ENCODE measurements around the gene MYO3A. TPM values are rescaled to one million over a fixed set of nuclear protein-coding genes. Genes with fewer than 3 reads are reported as not detected.

MYO3A gene
- total RNA-seq, 1 donor from 2014 or later, result not detected

DNA sequence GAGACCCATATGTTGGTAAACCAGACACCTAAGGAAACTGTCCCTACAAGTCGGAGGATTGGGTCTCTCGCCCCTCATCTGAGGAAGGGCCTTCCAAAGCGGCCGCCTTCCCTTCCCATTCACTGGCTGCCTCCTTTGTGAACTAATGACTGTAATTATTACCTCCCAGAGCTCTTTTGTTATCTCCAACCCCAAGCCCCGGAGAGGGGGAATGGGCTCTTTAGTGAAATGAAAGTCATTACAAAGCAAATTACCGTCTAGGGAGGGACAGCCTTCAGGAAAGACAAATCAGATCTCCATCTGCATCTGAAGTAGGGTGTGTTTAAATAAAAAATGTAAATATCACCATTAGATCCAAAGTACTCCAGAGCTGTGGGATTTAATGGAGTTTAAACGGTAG lies 280.0 kb downstream of the MYO3A start:
- DNase-seq (ENCODE audit: low spot score), result no peak

DNA sequence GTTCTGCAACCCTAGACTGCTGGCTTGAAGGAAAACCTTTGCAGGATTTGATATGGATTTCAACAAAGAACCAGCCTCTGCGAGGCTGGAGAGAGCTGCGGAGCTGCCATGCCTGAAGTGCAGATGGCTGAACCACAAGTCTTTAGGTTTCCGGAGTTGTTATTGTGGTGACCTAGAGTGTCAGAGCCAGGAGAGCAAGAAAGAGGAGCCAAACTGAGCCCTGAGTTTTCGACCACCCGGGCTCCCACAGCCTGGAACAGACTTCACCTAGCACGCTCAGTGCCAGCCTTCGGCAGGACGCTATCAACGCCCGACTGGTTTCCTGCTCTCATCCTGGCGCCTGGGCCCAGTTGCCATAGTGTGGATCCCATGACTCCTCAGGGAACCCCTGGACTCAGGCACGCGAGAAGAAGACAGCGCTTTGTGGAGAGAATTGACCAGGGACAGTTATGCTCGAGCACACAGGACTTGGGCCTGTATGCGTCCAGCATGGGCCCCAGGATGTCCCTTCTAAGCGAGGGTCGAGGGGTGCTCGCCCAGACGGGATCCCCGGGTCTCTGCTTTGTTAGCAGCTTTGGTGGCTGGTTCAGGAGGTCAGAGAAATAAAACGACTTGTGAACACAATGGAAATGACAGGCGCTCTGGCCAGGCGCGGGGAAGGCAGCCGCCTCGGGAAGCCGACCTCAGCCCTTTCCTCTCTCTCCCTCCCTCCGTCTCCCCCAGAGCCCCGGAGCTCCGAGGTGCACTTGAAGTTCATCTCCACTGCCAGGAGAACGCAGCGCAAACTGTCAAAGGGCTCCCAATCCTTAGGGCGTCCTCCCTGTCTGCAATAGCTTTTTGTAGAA lies 280.7 kb downstream of the MYO3A start:
- no peak for DNase-seq (ENCODE audit: low spot score)

GRCh38 chr10:26215396-26215934 lies 281.4 kb downstream of the MYO3A start:
- DNase-seq (ENCODE audit: low spot score), result no peak

DNA sequence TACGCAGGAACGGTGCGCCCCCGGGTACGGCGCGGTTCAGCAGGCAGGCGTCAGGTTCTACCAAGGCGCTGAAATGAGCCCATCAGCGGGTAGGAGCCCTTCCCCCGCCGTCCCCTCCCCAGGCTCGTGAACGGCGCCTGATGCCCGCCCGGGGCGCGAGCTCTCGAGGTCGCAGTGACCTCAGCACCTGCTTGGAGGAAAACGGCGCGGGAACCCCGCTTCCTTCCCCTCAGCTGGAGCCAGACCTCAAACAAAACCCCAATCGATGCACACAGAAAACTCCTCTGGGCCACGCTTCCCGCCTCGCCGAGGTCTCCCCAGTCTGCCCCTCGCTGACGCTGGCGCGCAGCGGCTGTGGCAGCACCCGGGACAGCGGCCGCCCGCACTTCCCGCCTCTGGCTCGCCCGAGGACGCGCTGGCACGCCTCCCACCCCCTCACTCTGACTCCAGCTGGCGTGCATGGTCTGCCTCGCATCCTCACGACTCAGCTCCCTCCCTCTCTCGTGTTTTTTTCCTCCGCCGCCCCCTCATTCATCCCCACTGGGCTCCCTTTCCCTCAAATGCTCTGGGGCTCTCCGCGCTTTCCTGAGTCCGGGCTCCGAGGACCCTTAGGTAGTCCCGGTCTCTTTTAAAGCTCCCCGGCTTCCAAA lies 282.0 kb downstream of the MYO3A start:
- DNase-seq (ENCODE audit: low spot score), result no peak

GRCh38 chr10:26216585-26217395 lies 282.8 kb downstream of the MYO3A start, which contains the start of gene GAD2:
Gene GAD2 (plus strand): TSS chr10:26216774. CDS start chr10:26216810, 36 bp downstream.
- DNase-seq (ENCODE audit: low spot score), result no peak

GRCh38 chr10:26217396-26218086 lies 283.5 kb downstream of the MYO3A start:
- no peak for DNase-seq (ENCODE audit: low spot score)

DNA sequence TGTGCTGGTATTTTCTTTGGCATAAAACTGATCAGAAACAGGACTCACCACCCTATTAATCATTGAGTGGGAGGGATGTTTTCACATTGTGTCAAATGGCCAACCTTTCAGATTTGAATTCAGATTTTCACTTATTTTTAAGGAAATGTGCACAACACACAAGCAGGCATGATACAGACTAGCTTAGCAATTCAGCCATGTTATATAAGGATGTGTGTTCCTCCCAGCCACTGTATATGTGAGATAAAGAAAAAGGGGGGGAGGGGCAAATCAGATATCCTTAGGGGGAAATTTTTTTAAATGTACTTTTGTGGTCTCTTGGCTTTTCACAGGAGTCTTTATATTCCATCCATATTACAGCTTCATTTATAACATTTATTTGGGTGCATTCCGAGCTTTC lies 285.6 kb downstream of the MYO3A start:
- DNase-seq (ENCODE audit: low spot score), result no peak

GRCh38 chr10:26220901-26221300 lies 286.9 kb downstream of the MYO3A start:
- DNase-seq (ENCODE audit: low spot score), result no peak

GRCh38 chr10:26221541-26221940 lies 287.5 kb downstream of the MYO3A start:
- DNase-seq (ENCODE audit: low spot score), result no peak

DNA sequence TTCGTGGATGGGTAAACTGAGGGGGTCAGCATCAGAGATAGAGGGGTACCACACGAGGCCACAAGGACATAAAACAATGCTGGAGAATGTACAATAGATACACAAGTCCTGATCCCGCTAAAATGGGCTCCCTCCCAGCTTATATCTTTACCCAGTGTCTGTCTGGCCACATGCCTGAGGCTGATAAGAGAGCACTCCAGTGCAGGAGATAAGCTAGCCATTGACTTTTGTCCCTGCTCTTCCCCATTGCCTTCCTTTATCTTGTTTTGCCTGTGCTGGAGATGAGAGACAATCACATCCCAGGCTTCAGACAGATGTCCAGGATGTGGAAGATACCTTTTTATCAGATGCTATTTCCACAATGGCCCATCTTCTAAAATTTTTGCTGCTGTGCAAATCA lies 288.5 kb downstream of the MYO3A start:
- DNase-seq (ENCODE audit: low spot score), result no peak

- DNase-seq (ENCODE audit: low spot score), result no peak
These were observed 291.3 kb downstream of the MYO3A start for GRCh38 chr10:26225322-26225721.

DNA sequence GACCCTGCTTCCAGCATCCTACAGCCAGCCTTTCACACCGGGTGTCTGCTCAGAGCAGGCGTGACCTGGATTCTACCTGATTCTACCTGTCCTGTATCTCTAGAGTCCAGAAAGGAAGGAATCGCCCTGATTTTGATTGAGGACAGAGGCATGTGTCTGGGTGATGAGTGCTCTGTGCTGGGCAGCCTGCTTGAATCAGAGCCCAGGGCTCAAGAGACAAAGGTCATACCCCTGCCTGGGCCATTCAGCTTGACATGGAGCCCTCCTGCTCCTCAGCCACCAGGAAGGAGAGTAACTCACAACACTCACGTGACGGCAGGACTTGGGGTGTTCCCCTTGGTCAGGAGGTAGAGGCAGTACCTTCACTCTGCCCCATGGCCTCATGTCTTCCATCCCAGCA lies 293.8 kb downstream of the MYO3A start:
- DNase-seq (ENCODE audit: low spot score), result peak; percentile 59

- no peak for DNase-seq (ENCODE audit: low spot score)
These were observed 298.1 kb downstream of the MYO3A start for GRCh38 chr10:26232174-26232573.

DNA sequence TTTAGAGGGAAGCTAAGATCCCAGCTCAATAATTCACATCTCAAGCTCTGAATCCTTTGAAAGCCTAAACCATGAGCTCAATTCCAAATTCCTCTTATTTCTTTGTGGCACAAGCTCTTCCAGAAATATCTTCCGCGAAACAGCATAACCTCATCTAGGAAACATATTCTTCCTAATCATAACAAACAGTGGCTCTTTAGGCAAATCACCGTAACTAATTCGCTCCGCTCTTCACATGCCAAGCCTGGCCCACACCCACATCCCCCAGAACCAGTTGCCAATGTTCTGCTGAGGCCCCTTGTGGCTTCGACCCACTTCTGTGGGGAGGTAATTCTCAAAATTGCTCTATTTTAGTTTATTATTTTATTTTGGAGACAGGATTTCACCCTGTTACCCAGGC lies 301.7 kb downstream of the MYO3A start:
- DNase-seq (ENCODE audit: low spot score), result no peak

- no peak for DNase-seq (ENCODE audit: low spot score)
These were observed 304.3 kb downstream of the MYO3A start for GRCh38 chr10:26238378-26238777.

- no peak for DNase-seq (ENCODE audit: low spot score)
These were observed 308.8 kb downstream of the MYO3A start for GRCh38 chr10:26242706-26243350.

- DNase-seq (ENCODE audit: low spot score), result peak; percentile 45
These were observed 309.3 kb downstream of the MYO3A start for GRCh38 chr10:26243351-26243720.

DNA sequence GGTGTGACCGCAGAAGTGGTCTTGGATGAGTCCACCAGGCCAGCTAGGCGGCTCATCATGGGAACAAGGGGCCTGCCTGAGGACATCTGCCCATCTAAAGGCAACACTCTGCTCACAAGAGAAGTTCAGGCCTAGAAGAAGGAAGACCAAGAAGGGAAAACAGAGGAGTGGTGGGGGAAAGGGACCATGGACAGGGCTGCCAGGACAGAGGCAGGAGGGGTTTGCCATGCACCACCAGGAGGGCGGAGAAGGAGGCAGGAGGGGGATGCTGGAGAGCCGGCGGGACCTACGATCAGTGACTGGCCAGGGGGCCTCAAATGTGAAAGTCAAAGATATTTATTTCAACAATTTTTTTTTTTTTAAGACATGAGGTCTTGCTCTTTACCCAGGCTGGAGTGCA lies 315.7 kb downstream of the MYO3A start:
- peak; percentile 45 for DNase-seq (ENCODE audit: low spot score)

DNA sequence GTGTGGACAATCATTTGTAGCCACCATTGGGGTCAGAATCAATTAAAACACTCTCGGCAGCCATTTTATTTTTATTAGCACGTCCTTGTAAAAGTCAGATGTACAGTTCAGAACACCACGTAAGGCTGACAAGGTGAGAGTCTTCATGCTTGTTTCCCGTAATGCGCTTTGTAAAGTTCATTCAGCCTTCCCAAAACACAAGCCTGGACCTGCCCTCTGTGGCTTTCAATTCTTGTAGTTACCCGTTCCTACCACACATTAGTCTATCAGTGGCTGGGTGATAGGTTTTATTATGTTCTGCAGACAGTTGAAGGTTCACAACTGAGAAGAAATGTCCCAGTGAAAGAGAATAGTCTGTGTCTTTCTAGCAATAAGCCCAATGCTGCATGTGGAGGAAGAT lies 317.9 kb downstream of the MYO3A start:
- no peak for DNase-seq (ENCODE audit: low spot score)

GRCh38 chr10:26254616-26255015 lies 320.6 kb downstream of the MYO3A start:
- DNase-seq (ENCODE audit: low spot score), result no peak

All from mesenteric fat pad (tissue), 1 donor.